ENCODE measurements around the gene DLGAP1.

DLGAP1 gene

DNA sequence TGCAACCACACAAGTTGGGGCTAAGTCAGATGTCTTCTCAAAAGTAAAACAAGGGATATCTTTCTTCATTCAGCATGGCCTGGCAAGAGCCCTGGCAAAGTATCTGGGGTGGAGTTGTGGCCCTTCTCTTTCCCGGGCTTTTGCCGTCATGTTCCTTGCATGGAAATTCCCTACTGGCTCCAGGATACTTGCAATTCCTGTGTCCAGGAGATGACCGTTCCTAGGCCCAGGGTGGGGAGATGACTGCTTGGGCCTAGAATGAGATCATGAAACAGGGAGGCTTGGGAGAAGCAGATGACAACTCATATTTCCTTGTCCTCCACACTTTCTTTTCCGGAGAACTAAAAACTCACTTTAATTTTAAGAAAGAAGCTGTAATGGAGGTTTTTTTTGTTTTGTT, 944.2 kb downstream of the DLGAP1 start:
- DNase-seq: no peak

GRCh38 chr18:3510024-3510423, 945.1 kb downstream of the DLGAP1 start:
- DNase-seq: no peak

DNA sequence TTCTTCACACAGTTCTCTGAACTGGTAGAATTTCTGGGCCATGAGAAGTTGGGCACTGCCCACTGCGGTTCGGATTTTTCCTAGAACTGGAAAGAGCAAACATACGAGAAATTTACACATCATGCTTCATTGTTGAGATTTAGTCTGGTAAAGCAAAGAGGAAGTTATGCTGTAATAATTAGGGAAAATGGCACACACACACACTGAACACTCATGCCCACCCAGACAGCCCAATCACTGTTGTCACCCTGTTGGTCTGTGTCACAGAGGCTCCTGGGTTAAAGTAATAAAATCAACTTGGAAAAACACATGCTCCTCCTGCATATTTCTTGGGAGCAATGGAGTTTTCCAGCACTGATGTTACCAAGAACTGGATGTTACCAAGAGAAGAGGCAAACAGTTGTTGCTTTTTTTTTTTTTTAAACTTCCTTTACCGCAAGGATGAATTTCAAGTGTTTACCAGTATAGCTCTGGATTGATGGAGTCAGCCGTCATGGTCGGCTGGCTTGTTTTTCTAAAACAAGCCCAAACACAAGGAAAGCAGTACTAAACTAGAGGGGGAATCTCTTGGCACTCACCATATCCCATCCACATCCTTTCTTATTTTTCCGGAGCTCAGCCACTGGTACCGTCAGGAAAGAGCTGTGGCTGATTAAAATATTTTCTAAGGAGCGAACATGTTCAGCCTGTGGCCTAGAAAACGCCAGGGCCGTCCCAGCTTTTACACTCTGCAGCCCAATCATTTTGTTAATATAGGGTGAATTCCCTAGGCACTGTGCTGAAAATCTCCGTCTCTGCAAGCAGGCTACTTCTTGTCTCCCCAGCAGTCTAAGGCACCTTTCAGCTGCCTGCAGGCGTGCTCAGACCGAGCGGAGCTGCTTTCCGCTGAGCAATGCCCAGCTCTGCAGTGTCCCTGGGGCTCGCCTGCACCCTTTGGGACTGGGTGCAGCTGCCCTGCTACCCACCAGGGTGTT, 946.2 kb downstream of the DLGAP1 start:
- no peak for DNase-seq

DNA sequence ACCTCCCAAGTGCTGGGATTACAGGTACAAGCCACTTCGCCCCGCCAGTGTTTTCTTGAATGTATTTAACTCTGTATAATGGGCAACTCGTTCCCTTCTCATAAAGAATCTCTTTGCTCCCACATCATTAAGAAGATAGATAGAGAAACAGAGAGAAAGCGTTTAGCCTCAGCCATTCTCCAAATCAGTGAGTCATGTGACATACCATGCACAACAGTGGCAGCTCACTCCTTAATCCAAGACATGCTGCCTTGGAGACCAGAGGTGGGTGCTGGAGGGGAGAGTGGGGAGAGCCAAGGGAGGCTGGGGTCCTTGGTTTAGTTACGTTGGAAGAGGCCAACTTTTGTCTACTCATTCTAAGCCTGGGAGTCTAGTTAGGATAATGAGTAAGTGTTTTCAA, 950.5 kb downstream of the DLGAP1 start:
- no peak for DNase-seq

DNA sequence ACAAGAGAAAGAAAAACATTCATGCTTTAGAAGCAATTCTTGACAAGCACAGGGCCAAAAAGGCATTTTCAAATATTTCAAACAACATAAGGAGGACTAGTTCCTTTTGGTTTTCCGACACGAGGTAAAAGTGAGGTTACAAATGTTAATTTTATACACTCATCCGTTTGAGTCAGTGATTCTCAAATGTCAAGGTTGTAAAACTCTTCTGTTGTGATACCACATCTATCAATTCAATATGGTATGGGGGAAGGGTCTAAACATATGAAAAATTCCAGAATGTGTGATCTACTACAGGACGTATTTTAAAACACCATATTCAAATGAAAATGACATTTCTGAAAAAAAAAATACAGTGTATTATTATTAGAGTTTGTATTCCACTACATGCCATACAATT, 952.5 kb downstream of the DLGAP1 start:
- no peak for DNase-seq

DNA sequence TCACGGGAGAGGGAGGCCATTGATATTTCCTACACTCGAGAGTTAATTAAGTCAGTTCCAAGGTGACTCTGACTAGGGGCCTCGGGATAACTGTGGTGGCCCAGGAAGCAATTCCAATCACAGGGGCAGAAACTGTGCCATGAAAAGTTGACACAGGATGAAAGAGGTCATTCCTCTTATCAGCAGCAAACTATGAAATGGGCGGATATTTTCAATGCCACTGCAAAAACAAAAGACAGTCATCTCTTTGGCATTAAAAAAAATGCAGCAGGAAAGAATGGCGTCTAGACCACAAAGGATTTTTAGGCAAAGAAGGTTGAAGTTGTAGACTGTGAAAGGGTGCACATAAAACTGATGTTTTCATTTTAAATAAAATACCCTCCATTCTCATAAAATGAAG, 955.1 kb downstream of the DLGAP1 start:
- DNase-seq: no peak

DNA sequence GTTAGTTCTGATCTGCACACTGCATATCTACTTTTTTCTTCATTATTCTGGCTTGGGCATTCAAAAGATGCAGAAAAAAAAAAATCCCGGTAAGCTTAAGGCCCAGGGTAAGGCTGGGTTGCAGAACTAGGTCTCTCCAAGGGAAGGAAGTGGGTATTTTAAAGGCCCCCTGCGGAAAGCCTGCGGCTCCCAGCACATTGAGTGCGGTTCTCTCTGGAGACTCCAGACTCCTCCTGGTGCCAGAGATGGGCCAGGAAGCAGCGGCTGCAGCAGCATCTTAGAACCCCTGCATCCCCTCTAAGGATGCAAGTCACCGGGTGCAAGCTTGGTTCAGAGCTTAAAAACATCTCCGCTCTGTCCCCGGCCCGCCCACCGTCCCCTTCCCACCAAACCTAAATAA, 955.6 kb downstream of the DLGAP1 start:
- peak; percentile 36 for DNase-seq

DNA sequence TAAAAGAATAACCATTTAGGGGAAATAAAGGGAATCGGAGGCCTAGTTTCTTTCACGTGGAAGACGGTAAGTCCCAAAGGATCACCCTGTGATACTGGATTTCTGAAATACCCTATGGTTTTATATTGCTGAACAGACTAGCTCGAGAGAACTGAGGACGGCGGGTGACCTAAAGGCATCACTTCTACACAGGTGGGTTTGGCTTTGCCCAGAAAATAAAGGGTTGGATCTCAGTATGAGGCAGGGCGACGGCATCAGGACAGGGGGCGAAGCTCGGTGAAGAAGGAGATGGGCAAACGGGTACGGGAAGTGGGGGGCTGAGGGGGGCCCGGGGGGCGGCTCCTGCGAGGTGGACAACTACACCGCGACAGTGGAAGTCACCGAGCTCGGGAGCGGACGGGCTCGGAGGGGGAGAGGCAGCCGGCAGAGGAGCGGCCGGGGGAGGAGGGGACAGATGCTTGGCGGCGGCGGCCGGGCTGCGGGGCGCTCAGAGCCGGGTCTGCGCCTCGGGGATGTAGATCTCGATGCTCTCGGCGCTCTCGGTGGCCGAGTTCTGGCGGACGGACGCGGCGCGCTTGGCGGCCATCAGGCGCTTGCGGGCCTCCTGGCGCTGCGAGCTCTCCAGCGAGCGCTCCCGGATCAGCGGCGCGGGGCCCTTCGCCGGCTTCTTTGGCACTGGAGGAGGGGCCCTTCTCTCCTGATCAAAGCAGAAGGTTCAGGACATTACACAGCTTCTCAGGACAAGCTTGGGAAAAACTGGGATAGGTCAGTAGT, 956.2 kb downstream of the DLGAP1 start:
- peak; percentile 50 for DNase-seq

DNA sequence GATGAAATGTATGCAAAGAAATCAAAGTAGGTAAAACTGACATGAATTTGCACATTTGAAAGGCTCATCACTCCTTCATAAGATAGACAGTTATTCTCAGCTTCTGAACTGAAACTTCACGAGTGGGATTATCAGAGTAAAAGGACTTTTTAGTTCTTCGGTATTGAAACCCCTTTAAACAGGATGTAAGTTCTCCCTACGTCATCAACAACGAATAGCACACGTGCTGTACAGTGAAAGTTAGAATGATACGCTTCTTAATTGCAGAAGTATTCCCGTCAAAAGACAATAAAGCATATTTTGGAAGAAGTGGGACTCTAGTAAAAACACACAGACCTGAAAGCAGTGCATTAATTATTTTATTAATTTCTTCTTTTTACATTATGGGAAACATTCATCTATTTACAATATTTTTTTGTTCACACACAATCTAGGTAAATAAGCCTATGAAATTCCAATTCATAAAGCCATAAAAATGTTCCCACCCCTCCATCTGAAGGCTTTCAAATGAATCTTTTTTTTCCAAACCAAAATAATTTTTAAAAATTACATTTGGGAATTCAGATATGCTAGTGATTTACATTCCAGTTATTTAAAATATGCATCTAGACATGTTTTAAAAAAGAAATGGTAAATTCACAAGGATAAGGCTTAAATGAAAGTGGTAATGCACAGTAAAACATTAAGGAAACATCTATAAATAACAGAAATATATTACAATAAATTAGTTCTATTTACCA, 959.2 kb downstream of the DLGAP1 start:
- DNase-seq: no peak

- DNase-seq: no peak
Observed at GRCh38 chr18:3494569-3494968, 960.5 kb downstream of the DLGAP1 start.

GRCh38 chr18:3494245-3494526, 960.9 kb downstream of the DLGAP1 start:
- no peak for DNase-seq

GRCh38 chr18:3493501-3494244, 961.4 kb downstream of the DLGAP1 start:
- no peak for DNase-seq

DNA sequence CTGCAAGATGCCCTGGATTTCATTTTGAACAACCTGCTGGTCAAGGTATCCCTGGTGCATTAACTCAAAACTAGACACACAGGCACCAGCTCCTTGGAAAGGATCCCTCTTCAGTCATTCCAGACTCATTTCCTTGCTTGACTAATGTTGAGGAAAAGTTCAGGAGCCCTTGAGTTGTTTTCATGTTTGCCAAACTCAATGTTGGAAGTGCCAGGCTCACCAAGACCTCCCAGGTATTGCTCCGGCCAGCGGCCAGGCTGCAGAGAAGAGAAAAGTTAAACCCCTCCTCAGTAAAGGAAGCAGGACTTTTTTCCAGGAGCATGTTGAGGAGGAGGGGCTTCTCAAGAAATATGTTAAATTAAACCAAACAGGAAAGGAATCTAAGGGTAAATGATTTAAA, 962.4 kb downstream of the DLGAP1 start:
- DNase-seq: no peak

DNA sequence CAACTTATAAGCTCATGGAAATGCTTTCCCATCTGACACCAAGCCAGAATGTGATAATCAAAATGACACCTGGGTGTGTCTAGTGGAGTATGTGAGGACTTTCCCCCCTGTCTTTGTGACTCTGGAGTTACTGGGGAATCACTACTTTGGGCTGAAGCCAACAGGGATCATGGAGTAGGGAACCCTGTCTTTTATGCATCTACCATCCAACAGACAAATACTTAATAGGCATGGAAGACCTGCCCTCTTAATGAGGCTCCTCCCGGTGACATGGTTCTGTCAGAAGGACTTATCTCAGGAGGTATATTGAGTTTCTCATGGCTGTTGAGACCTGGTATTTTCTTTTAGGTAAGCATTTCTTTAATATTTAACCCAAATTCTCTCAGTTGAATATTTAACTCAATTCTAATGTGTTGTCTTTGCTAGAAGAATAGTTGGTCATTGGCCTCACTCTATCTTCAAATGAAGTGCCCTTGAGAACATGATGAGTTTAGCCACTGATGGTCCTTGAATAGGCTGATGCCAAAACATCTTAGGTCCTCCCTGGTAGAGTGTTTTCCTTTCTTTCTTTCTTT, 963.0 kb downstream of the DLGAP1 start:
- no peak for DNase-seq

- no peak for DNase-seq
Observed at GRCh38 chr18:3489462-3489861, 965.6 kb downstream of the DLGAP1 start.

- no peak for DNase-seq
Observed at GRCh38 chr18:3486512-3486911, 968.6 kb downstream of the DLGAP1 start.

DNA sequence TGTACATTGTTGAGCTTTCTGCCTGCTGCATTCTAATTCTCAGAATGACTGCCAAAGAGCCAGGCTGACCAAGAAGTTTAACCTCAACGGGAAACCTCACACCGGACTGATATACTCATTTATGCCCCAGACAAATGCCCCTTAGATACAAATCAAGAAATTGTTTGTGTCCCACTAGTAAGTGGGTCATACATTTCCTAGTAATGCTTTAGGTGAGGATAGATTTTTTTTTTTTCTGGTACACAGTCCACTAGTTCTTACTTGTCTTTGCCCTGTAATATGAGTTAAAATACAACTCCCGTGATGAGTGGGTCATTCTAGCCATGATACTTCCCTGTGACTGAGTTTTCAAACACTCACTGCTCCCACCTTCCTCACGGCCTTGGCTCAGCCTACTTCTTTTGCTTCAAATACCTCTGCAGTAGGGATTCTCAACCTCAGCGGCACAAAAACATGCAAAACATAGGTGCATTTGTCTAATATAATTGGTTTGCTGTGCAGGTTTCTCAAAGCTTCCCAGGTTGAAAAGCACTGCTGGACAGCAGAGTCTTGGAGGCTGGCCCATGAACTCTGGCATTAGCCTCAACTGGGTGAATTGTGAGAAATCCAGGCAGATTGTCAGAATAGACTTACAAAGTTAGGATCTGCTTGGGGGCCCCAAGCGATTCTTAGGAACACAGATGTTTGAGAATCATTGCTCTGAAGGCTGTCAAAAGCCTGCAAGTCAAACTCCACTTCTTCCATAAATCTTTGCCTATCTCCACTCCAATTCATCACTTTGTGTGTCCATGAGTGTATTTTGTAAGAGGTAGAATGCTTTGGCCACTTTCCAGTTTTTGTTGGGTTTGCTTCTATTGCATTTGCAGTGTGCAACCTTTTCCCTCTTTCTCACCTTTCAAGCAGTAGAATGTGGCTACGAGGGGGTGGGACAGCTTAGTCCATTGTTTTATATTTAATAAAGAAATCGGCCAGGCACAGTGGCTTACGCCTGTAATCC, 969.7 kb downstream of the DLGAP1 start:
- DNase-seq: no peak

DNA sequence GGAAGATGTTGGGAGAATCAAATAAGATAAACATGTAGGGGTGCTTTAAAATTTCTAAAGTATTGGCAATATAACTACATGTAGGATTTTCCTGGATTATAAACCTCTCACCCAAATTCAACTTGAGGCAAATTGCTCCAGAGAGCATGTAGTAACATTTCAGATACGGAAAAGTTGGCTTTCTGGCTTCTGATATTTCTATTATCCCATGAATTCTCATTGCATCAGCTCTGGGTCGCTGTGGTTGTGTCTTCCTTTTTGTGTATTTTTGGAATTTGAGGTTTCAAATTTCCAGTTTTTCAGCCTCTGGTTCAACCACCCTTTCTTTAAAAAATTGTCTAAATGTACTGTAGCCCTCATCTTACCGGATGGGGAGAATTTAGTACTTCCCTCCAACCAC, 972.8 kb downstream of the DLGAP1 start:
- DNase-seq: no peak

GRCh38 chr18:3481696-3482210, 973.4 kb downstream of the DLGAP1 start:
- DNase-seq: no peak

GRCh38 chr18:3480827-3481573, 974.1 kb downstream of the DLGAP1 start:
- DNase-seq: no peak

Measured in COR-L47 (cell line).